A549 (cell line): ENCODE results near the gene ZGPAT. TPM values are rescaled to one million over a fixed set of nuclear protein-coding genes. Genes with fewer than 3 reads are reported as not detected.

ENCODE experiments used
- ATAC-seq, 2 experiments: fragments of 200-7000 bp in 1 of 2; fragments of >200 bp in 1 of 2; cut with Nextera tagmentation in 1 of 2; cut with Tn5 transposase in 1 of 2; 3 replicates each; pipeline versions ENCODE4 v1.8.0 to v1.9.1; 2018 to 2020; ENCODE audit warnings: mild to moderate bottlenecking in 1 of 2, moderate library complexity in 1 of 2
- CTCF ChIA-PET: fragments of 300-600 bp; sonication (Branson Sonifier 250); formaldehyde crosslinking; extraction: SDS; loops from one replicate; lab custom pipeline; 2021; ENCODE audit warnings: antibody characterized with exemption, inconsistent platforms; lab: Yijun Ruan, JAX
- POLR2A ChIA-PET: fragments of 350-600 bp; formaldehyde crosslinking; extraction: SDS; loops from one replicate; lab custom pipeline; 2021; ENCODE audit warnings: antibody characterized with exemption, inconsistent platforms; lab: Yijun Ruan, JAX
- DNase-seq, 2 experiments: peaks; one replicate each; pipeline versions ENCODE4 v3.0.0 to v3.0.0-alpha.2; 2011 to 2016; ENCODE audit warnings: low read depth in 1 of 2, low spot score in 1 of 2
- FAIRE-seq: peaks from 2 replicates; lab custom pipeline; 2011; peaks lifted over from hg19 to GRCh38; lab: Jason Lieb, UNC
- H3K27ac ChIP-seq, 2 experiments: fragments of >200 bp; sonication (Bioruptor Twin); formaldehyde crosslinking; 3 replicates each; pipeline ENCODE4 v1.5.1; 2016 to 2017
- H3K4me1 ChIP-seq: fragments of >200 bp; sonication (Bioruptor Twin); formaldehyde crosslinking; 3 replicates; pipeline ENCODE4 v1.6.1; 2016
- H3K4me2 ChIP-seq: fragments of >200 bp; sonication (Bioruptor Twin); formaldehyde crosslinking; 3 replicates; pipeline ENCODE4 v1.6.1; 2016
- H3K4me3 ChIP-seq: fragments of >200 bp; sonication (Bioruptor Twin); formaldehyde crosslinking; 3 replicates; pipeline ENCODE4 v1.5.1; 2016
- H3K9me3 ChIP-seq: fragments of >200 bp; sonication (Bioruptor Twin); formaldehyde crosslinking; 3 replicates; pipeline ENCODE4 v1.6.1; 2016
- CEBPB ChIP-seq, 2 experiments: fragments of >200 bp in 1 of 2; sonication (Bioruptor Twin) in 1 of 2; formaldehyde crosslinking in 1 of 2; IDR thresholded peaks; 2 replicates each; pipeline ENCODE4 v1.6.1; 2012 to 2016
- CHD2 ChIP-seq: fragments of 150-350 bp; IDR thresholded peaks from 2 replicates; pipeline ENCODE4 v1.6.1; 2014; ENCODE audit warnings: low read length; ENCODE audit not compliant: partially characterized antibody
- EHMT2 ChIP-seq: fragments of 200-600 bp; sonication (generic); IDR thresholded peaks from 2 replicates; pipeline ENCODE4 v1.6.1; 2016; ENCODE audit warnings: antibody characterized with exemption, low read depth, mild to moderate bottlenecking, moderate library complexity
- ESRRA ChIP-seq: fragments of 150-350 bp; IDR thresholded peaks from 2 replicates; pipeline ENCODE4 v1.6.1; 2014; ENCODE audit warnings: mild to moderate bottlenecking, low read length, borderline replicate concordance
- FOSL2 ChIP-seq, 2 experiments: fragments of 450-650 bp in 1 of 2; fragments of >200 bp in 1 of 2; sonication (Bioruptor Twin) in 1 of 2; formaldehyde crosslinking; IDR thresholded peaks; 2 replicates each; pipeline versions ENCODE4 v1.5.0 to v1.6.1; 2016 to 2020; ENCODE audit warnings: mild to moderate bottlenecking in 1 of 2, moderate library complexity in 1 of 2
- GATA3 ChIP-seq: IDR thresholded peaks from 2 replicates; pipeline ENCODE4 v1.6.1; 2012; ENCODE audit warnings: borderline replicate concordance
- HES2 ChIP-seq: fragments of >200 bp; sonication (Bioruptor Twin); formaldehyde crosslinking; IDR thresholded peaks from 2 replicates; pipeline ENCODE4 v1.6.1; 2016
- HMGXB4 ChIP-seq: fragments of 250-450 bp; sonication (Bioruptor Pico); IDR thresholded peaks from 2 replicates; pipeline ENCODE4 v1.5.0; 2021; ENCODE audit warnings: mild to moderate bottlenecking, moderate library complexity, borderline replicate concordance
- HOXB13 ChIP-seq: fragments of 250-450 bp; sonication (Bioruptor Pico); IDR thresholded peaks from 2 replicates; pipeline ENCODE4 v1.5.0; 2020; ENCODE audit warnings: low read depth, mild to moderate bottlenecking, moderate library complexity
- KDM1A ChIP-seq: fragments of 200-600 bp; sonication (generic); IDR thresholded peaks from 2 replicates; pipeline ENCODE4 v1.6.1; 2016; ENCODE audit warnings: low read depth, mild to moderate bottlenecking
- NFE2L2 ChIP-seq: fragments of 150-350 bp; conservative IDR thresholded peaks from 2 replicates; pipeline ENCODE4 v1.6.1; 2014; ENCODE audit warnings: low read length
- NR3C1 ChIP-seq: fragments of >200 bp; sonication (Bioruptor Twin); formaldehyde crosslinking; IDR thresholded peaks from 3 replicates; pipeline ENCODE4 v1.6.1; 2017
- POLR2A ChIP-seq: IDR thresholded peaks from 2 replicates; pipeline ENCODE4 v1.6.1; 2012; ENCODE audit warnings: mild to moderate bottlenecking, low read length
- RAD21 ChIP-seq, 2 experiments: fragments of >200 bp in 1 of 2; sonication (Bioruptor Twin) in 1 of 2; formaldehyde crosslinking in 1 of 2; IDR thresholded peaks in 1 of 2; conservative IDR thresholded peaks in 1 of 2; 2 replicates in 1 of 2; 3 replicates in 1 of 2; pipeline ENCODE4 v1.6.1; 2012 to 2018; ENCODE audit warnings: inconsistent platforms in 1 of 2
- RCOR1 ChIP-seq: fragments of 150-350 bp; IDR thresholded peaks from 2 replicates; pipeline ENCODE4 v1.6.1; 2014; ENCODE audit warnings: antibody characterized with exemption, low read length, low read depth
- REST ChIP-seq: fragments of 200-600 bp; sonication (generic); IDR thresholded peaks from 2 replicates; pipeline ENCODE4 v1.6.1; 2016; ENCODE audit warnings: antibody characterized with exemption, mild to moderate bottlenecking, moderate library complexity
- SMC3 ChIP-seq: fragments of >200 bp; sonication (Bioruptor Twin); formaldehyde crosslinking; IDR thresholded peaks from 3 replicates; pipeline ENCODE4 v1.6.1; 2018; ENCODE audit warnings: inconsistent platforms
- TFCP2L1 ChIP-seq: fragments of 250-450 bp; sonication (Bioruptor Pico); IDR thresholded peaks from 2 replicates; pipeline ENCODE4 v1.5.0; 2021; ENCODE audit warnings: mild to moderate bottlenecking
- ZC3H11A ChIP-seq: fragments of 450-650 bp; IDR thresholded peaks from 2 replicates; pipeline ENCODE4 v1.6.1; 2014; ENCODE audit warnings: antibody characterized with exemption, mild to moderate bottlenecking
- ZSCAN20 ChIP-seq: fragments of 250-450 bp; sonication (Bioruptor Pico); IDR thresholded peaks from 2 replicates; pipeline ENCODE4 v1.8.0; 2022; ENCODE audit warnings: mild to moderate bottlenecking, moderate library complexity
- WGBS: methylation state at CpG from one replicate; pipeline ENCODE4 v1.1.6; 2017; ENCODE audit errors: missing lambda C conversion rate; 5-methylcytosine and 5-hydroxymethylcytosine counted together
- polyA plus RNA-seq, 4 experiments: library from polyadenylated mRNA; depleted of rRNA in 3 of 4; stranded (reverse); fragments of >200 nt; fragmentation: RNase III in 1 of 4; extraction: RNeasy Plus Mini Kit Qiagen cat#74134 plus additional on column Dnase treatment in 1 of 4; gene quantifications; 2 replicates in 3 of 4; 3 replicates in 1 of 4; pipeline ENCODE4 v1.2.3, GENCODE V29; 2011 to 2017

The ZGPAT gene
- polyA plus RNA-seq, 2 of the 4 experiments (the other 2 are of a cell fraction): 9.5 to 23.9 TPM

GRCh38 chr20:63685269-63686026 is 22.4 kb upstream of the ZGPAT start:
- no peak for DNase-seq
- no peak for FAIRE-seq
- peak overlapping the region in 1 of 2 experiments; percentile 83; a peak in 3 of 6 replicates for H3K27ac ChIP-seq
- POLR2A ChIA-PET: no interaction called here
- no peak overlapping the region; the same call in 2 of the 3 replicates for H3K4me2 ChIP-seq
- no peak for ATAC-seq
- no peak overlapping the region for H3K4me3 ChIP-seq
- WGBS: 92% methylated on average over 18 of the region's 21 CpGs
- TF ChIP-seq ZSCAN20 (no peak), SMC3 (no peak), REST (no peak), CEBPB (IDR thresholded peaks at IDR 0.05) (no peak), NFE2L2 (no peak), ZC3H11A (no peak), POLR2A (no peak), NR3C1 (no peak), HES2 (no peak), RCOR1 (no peak), GATA3 (no peak)
- CTCF ChIA-PET: no interaction called here
- no peaks in the 10 kb centered on the region for H3K9me3 ChIP-seq
- H3K4me1 ChIP-seq: peaks cover 42% of the 10 kb centered on the region

GRCh38 chr20:63686094-63686491 is 21.7 kb upstream of the ZGPAT start:
- no peak for DNase-seq
- Histone ChIP-seq H3K4me2 (peak overlapping the region; percentile 26), H3K4me3 (no peak overlapping the region), H3K9me3 (no peaks in the 10 kb centered on the region), H3K27ac (peak overlapping the region; percentile 47 to 83), H3K4me1 (peaks cover 46% of the 10 kb centered on the region)
- TF ChIP-seq KDM1A (no peak), RAD21 (conservative IDR thresholded peaks at IDR 0.05 in 1 of 2, IDR thresholded peaks at IDR 0.05 in 1 of 2) (no peak), CHD2 (no peak), HOXB13 (CRISPR knock-in tag) (no peak), EHMT2 (no peak), NFE2L2 (no peak), HMGXB4 (no peak), NR3C1 (no peak), POLR2A (no peak), ESRRA (no peak), FOSL2 (IDR thresholded peaks at IDR 0.05) (no peak), FOSL2 (CRISPR knock-in tag; IDR thresholded peaks at IDR 0.05) (no peak), TFCP2L1 (CRISPR knock-in tag) (no peak)
- ATAC-seq: no peak
- ChIA-PET CTCF (no interaction called here), POLR2A (interaction anchor here (0.6 kb wide), 1 partner anchor 13 kb away, joined by 3 read pairs; no protein-coding TSS in a partner anchor)
- WGBS: 93% methylated on average over 16 of the region's 24 CpGs
- FAIRE-seq: no peak
